ENCODE results near the gene ARAF. TPM values are rescaled to one million over a fixed set of nuclear protein-coding genes. Genes with fewer than 3 reads are reported as not detected.
"Not testable (repeated sequence)": the region's sequence is repeated elsewhere in the genome, so short reads cannot be mapped to it uniquely, and the experiment has no call there.

The ARAF gene
- polyA plus RNA-seq, 2 of the 4 experiments (the other 2 are of a cell fraction), result 37.9 to 49.0 TPM

- H3K27ac ChIP-seq; POLR2A ChIA-PET; H3K4me1 ChIP-seq; H3K4me3 ChIP-seq; FAIRE-seq; H3K4me2 ChIP-seq; CTCF ChIA-PET; ATAC-seq; H3K9me3 ChIP-seq; DNase-seq (ENCODE audit: low read depth in 1 of 2, low spot score in 1 of 2): not testable (repeated sequence)
- 29% methylated on average over 4 of the region's 4 CpGs for WGBS (ENCODE audit: missing lambda C conversion rate)
Measured at GRCh38 chrX:47603125-47603524, 42.1 kb downstream of the ARAF start.

- CTCF ChIA-PET, result no interaction called here
- Histone ChIP-seq H3K9me3 (no peaks in the 10 kb centered on the region), H3K4me2 (no peak overlapping the region), H3K4me3 (no peak overlapping the region), H3K27ac (no peak overlapping the region), H3K4me1 (no peaks in the 10 kb centered on the region)
- no peak for DNase-seq (ENCODE audit: low read depth in 1 of 2, low spot score in 1 of 2)
- peak in 1 of 2 experiments; percentile 30; a peak in 1 of 6 replicates for ATAC-seq
- POLR2A ChIA-PET, result no interaction called here
- WGBS (ENCODE audit: missing lambda C conversion rate), result 15% methylated on average over 9 of the region's 9 CpGs
- TF ChIP-seq MAZ (IDR thresholded peaks at IDR 0.05; ENCODE audit: borderline replicate concordance, low read depth, low read length) (no peak), ELK1 (IDR thresholded peaks at IDR 0.05; ENCODE audit: low read depth, low read length) (no peak), HOXB13 (CRISPR knock-in tag; IDR thresholded peaks at IDR 0.05; ENCODE audit: low read depth) (no peak), TFCP2L1 (CRISPR knock-in tag; IDR thresholded peaks at IDR 0.05) (no peak), JUNB (IDR thresholded peaks at IDR 0.05) (no peak), FOSL2 (IDR thresholded peaks at IDR 0.05) (no peak), FOSL2 (CRISPR knock-in tag; IDR thresholded peaks at IDR 0.05) (no peak), NR3C1 (IDR thresholded peaks at IDR 0.05) (no peak), RCOR1 (IDR thresholded peaks at IDR 0.05; ENCODE audit: low read depth, low read length) (no peak)
- FAIRE-seq, result peak; percentile 43
Measured at GRCh38 chrX:47605024-47605423, 44.0 kb downstream of the ARAF start.

GRCh38 chrX:47607091-47607490 is 46.1 kb downstream of the ARAF start:
- H3K27ac ChIP-seq, result no peak overlapping the region
- ATAC-seq (no peak), DNase-seq (ENCODE audit: low read depth in 1 of 2, low spot score in 1 of 2) (no peak), FAIRE-seq (peak; percentile 56)
- H3K4me3 ChIP-seq, result no peak overlapping the region
- POLR2A ChIA-PET, result no interaction called here
- CTCF ChIA-PET, result no interaction called here
- TF ChIP-seq CBX2 (IDR thresholded peaks at IDR 0.05; ENCODE audit: borderline replicate concordance, low read depth) (no peak), ATOH8 (CRISPR knock-in tag; IDR thresholded peaks at IDR 0.05; ENCODE audit: low read depth) (no peak), EHMT2 (IDR thresholded peaks at IDR 0.05; ENCODE audit: low read depth) (no peak), JUNB (IDR thresholded peaks at IDR 0.05) (no peak), ELK1 (IDR thresholded peaks at IDR 0.05; ENCODE audit: low read depth, low read length) (no peak), GATA3 (IDR thresholded peaks at IDR 0.05; ENCODE audit: borderline replicate concordance) (no peak), TFCP2L1 (CRISPR knock-in tag; IDR thresholded peaks at IDR 0.05) (no peak), HMGXB4 (CRISPR knock-in tag; IDR thresholded peaks at IDR 0.05; ENCODE audit: borderline replicate concordance) (no peak), CHD2 (IDR thresholded peaks at IDR 0.05; ENCODE audit: low read length, partially characterized antibody) (no peak), ZFP36 (IDR thresholded peaks at IDR 0.05; ENCODE audit: borderline replicate concordance, partially characterized antibody) (no peak), MYC (IDR thresholded peaks at IDR 0.05; ENCODE audit: borderline replicate concordance, low read length) (no peak), CEBPB (IDR thresholded peaks at IDR 0.05) (no peak), RFX5 (IDR thresholded peaks at IDR 0.05) (no peak), BHLHE40 (IDR thresholded peaks at IDR 0.05; ENCODE audit: low read depth, low read length) (no peak), EHF (CRISPR knock-in tag; IDR thresholded peaks at IDR 0.05) (no peak), ZSCAN20 (CRISPR knock-in tag; IDR thresholded peaks at IDR 0.05) (no peak), E2F6 (IDR thresholded peaks at IDR 0.05; ENCODE audit: borderline replicate concordance, low read depth) (no peak), POLR2A (IDR thresholded peaks at IDR 0.05; ENCODE audit: low read length) (no peak), RAD21 (conservative IDR thresholded peaks at IDR 0.05 in 1 of 2, IDR thresholded peaks at IDR 0.05 in 1 of 2) (no peak)
- no peaks in the 10 kb centered on the region for H3K9me3 ChIP-seq
- no peak overlapping the region for H3K4me2 ChIP-seq
- H3K4me1 ChIP-seq, result no peaks in the 10 kb centered on the region

Data from A549 (cell line).